Measurements from ENCODE around the gene ADAMTS2. TPM values are rescaled to one million over a fixed set of nuclear protein-coding genes. Genes with fewer than 3 reads are reported as not detected.

The ADAMTS2 gene
- total RNA-seq, 3 donors from 2014 or later (not counting 1 experiment from before 2014, with no cell fraction given): 0.28 TPM; not detected in 2

DNA sequence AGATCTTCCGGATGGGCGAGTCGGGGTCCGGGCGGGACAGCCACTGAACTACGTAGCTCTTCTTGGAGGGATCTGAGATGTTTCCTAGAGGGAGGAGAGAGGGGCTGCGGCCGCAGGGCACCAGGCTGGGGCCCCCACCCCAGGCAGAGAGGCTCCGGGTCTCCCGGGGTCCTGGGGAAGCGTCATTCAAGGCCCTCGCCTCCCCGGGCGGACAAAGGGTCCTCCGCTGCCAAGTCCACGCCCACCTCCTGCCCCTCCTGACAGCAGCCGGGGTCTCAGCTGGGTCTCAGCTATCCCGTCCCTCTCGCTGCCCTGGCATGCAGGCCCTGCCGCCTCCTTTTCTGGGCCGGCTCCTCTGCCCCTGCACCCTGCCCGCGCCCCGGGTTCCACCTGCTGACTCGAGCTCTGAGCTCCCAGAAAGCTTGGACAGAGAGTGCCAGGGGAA lies 223.6 kb downstream of the ADAMTS2 start:
- TF ChIP-seq, protein P1, sequence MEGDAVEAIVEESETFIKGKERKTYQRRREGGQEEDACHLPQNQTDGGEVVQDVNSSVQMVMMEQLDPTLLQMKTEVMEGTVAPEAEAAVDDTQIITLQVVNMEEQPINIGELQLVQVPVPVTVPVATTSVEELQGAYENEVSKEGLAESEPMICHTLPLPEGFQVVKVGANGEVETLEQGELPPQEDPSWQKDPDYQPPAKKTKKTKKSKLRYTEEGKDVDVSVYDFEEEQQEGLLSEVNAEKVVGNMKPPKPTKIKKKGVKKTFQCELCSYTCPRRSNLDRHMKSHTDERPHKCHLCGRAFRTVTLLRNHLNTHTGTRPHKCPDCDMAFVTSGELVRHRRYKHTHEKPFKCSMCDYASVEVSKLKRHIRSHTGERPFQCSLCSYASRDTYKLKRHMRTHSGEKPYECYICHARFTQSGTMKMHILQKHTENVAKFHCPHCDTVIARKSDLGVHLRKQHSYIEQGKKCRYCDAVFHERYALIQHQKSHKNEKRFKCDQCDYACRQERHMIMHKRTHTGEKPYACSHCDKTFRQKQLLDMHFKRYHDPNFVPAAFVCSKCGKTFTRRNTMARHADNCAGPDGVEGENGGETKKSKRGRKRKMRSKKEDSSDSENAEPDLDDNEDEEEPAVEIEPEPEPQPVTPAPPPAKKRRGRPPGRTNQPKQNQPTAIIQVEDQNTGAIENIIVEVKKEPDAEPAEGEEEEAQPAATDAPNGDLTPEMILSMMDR (IDR thresholded peaks at IDR 0.05): no peak
- DNase-seq (no peak), ATAC-seq (no peak)
- Mint-ChIP-seq H3K9me3 (peaks cover 2 to 3% of the 10 kb centered on the region in 2 donors), H3K36me3 (no peaks in the 10 kb centered on the region), H3K4me3 (no peak overlapping the region), H3K27ac (no peak overlapping the region), H3K4me1 (no peaks in the 10 kb centered on the region), H3K27me3 (ENCODE audit: low read depth in 2 of 2) (no peaks in the 10 kb centered on the region)
- no peaks in the 10 kb centered on the region for H3K4me1 ChIP-seq (ENCODE audit: control insufficient read depth, insufficient read depth, low read length)
- H3K27me3 ChIP-seq (ENCODE audit: control insufficient read depth, insufficient read depth, low read length): no peaks in the 10 kb centered on the region
- no peak overlapping the region for H3K4me3 ChIP-seq (ENCODE audit: low read length)
- H3K27ac ChIP-seq (ENCODE audit: low read length): no peak overlapping the region
- intact Hi-C loops (cut with micrococcal nuclease): no loop called here
- 95% methylated on average over 25 of the region's 25 CpGs for WGBS (ENCODE audit: insufficient coverage)
- H3K36me3 ChIP-seq (ENCODE audit: control insufficient read depth, insufficient read depth, low read length): no peaks in the 10 kb centered on the region
- peaks cover 16% of the 10 kb centered on the region for H3K9me3 ChIP-seq (ENCODE audit: control insufficient read depth, insufficient read depth, low read length)

DNA sequence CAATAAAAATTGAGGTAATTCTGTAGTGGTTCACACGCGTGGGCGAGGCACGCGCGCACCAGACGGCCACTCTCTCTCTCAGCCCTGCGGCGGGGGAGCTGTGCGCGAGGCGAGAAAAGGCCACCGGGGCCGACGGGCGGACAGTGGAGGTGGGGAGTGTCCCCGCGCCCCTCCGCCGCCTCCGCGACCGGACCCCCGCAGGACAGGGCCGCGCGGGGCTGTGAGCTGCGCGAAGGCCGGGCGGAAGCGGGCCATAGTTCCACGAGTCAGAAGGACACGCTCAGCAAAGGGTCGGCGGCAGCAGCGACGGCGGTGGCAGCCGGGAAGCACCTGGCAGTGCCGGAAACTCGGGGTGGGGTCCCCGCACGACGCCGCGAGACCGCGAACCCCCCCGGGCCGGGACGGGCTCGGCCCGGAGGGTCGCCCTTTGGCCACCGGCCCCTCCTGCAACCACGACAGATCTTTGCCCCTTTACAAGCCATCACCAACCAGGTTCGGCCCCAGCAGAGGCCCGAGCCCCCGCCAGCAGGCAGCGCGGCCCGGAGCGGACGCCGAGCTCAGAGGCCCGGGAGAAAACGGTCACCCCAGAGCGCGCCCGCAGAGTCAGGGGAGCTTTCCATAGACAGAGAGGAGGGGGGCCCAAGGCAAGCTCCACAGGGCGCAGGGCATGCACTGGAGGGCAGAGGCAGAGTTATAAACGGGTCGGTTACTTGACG lies 224.2 kb downstream of the ADAMTS2 start:
- peaks cover 19% of the 10 kb centered on the region for H3K9me3 ChIP-seq (ENCODE audit: control insufficient read depth, insufficient read depth, low read length)
- Mint-ChIP-seq H3K27ac (no peak overlapping the region), H3K4me3 (no peak overlapping the region), H3K36me3 (no peaks in the 10 kb centered on the region), H3K27me3 (ENCODE audit: low read depth in 2 of 2) (no peaks in the 10 kb centered on the region), H3K4me1 (no peaks in the 10 kb centered on the region), H3K9me3 (peaks cover 2 to 3% of the 10 kb centered on the region in 2 donors)
- no peak overlapping the region for H3K4me3 ChIP-seq (ENCODE audit: low read length)
- no peaks in the 10 kb centered on the region for H3K4me1 ChIP-seq (ENCODE audit: control insufficient read depth, insufficient read depth, low read length)
- no peak for DNase-seq
- TF ChIP-seq, protein P1 (IDR thresholded peaks at IDR 0.05): no peak
- 75% methylated on average over 75 of the region's 75 CpGs for WGBS (ENCODE audit: insufficient coverage)
- H3K27me3 ChIP-seq (ENCODE audit: control insufficient read depth, insufficient read depth, low read length): no peaks in the 10 kb centered on the region
- no peaks in the 10 kb centered on the region for H3K36me3 ChIP-seq (ENCODE audit: control insufficient read depth, insufficient read depth, low read length)
- H3K27ac ChIP-seq (ENCODE audit: low read length): no peak overlapping the region
- no peak for ATAC-seq
- intact Hi-C loops (cut with micrococcal nuclease): no loop called here

DNA sequence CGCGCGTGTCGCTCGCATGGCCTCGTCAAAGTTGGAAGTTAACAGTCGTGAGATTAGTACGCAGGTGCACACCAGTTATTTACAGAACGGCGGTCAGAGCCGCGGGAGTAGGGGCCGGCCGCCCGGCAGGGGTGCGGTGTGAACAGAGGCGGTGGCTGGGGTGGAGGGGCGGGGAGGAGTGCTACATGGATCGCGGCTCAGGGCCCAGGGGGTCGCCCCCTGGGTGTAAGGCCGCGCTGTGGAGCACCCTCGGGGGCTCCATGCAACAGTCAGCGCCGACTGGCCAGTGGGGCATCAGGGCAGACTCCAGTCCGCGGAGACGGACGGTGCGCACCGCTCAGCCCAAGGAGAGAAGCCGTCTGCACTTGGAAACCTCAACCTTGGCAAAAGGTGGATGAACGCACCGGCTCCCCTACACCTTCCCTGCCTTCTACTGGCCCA lies 224.8 kb downstream of the ADAMTS2 start:
- no peaks in the 10 kb centered on the region for H3K36me3 ChIP-seq (ENCODE audit: control insufficient read depth, insufficient read depth, low read length)

More for the DNA sequence above, 224.8 kb downstream of the ADAMTS2 start:
- 95% methylated on average over 35 of the region's 35 CpGs for WGBS (ENCODE audit: insufficient coverage)
- H3K27ac ChIP-seq (ENCODE audit: low read length): no peak overlapping the region
- no peak for ATAC-seq
- peaks cover 3% of the 10 kb centered on the region in 2 donors for H3K9me3 Mint-ChIP-seq
- no peaks in the 10 kb centered on the region for H3K27me3 Mint-ChIP-seq (ENCODE audit: low read depth in 2 of 2)
- no peak overlapping the region for H3K27ac Mint-ChIP-seq
- H3K4me3 Mint-ChIP-seq: no peak overlapping the region
- TF ChIP-seq, protein P1 (IDR thresholded peaks at IDR 0.05): no peak
- intact Hi-C loops (cut with micrococcal nuclease): no loop called here
- no peaks in the 10 kb centered on the region for H3K4me1 ChIP-seq (ENCODE audit: control insufficient read depth, insufficient read depth, low read length)
- no peaks in the 10 kb centered on the region for H3K27me3 ChIP-seq (ENCODE audit: control insufficient read depth, insufficient read depth, low read length)
- no peak overlapping the region for H3K4me3 ChIP-seq (ENCODE audit: low read length)
- DNase-seq: no peak
- H3K9me3 ChIP-seq (ENCODE audit: control insufficient read depth, insufficient read depth, low read length): peaks cover 24% of the 10 kb centered on the region
- no peaks in the 10 kb centered on the region for H3K36me3 Mint-ChIP-seq
- no peaks in the 10 kb centered on the region for H3K4me1 Mint-ChIP-seq

Data from natural killer cell (primary cell).